Nephron (organoid): ENCODE results near the gene PWWP2B.

Experiments
- H3K27ac Mint-ChIP-seq, 3 experiments: 2 replicates each; pipeline ENCODE4 v1.8.0; 2020; ENCODE audit warnings: mixed read lengths in 3 of 3, mild to moderate bottlenecking in 2 of 3, moderate library complexity in 1 of 3
- H3K27me3 Mint-ChIP-seq: 2 replicates; pipeline ENCODE4 v1.8.0; 2021; ENCODE audit warnings: low read depth, mild to moderate bottlenecking, moderate library complexity, mixed read lengths
- H3K36me3 Mint-ChIP-seq: 2 replicates; pipeline ENCODE4 v1.8.0; 2020; ENCODE audit warnings: low read depth, mixed read lengths
- H3K4me1 Mint-ChIP-seq: 2 replicates; pipeline ENCODE4 v1.8.0; 2020; ENCODE audit warnings: mixed read lengths
- H3K4me3 Mint-ChIP-seq, 3 experiments: 2 replicates each; pipeline ENCODE4 v1.8.0; 2020; ENCODE audit warnings: mild to moderate bottlenecking in 3 of 3, mixed read lengths in 3 of 3, moderate library complexity in 2 of 3
- H3K9me3 Mint-ChIP-seq: 2 replicates; pipeline ENCODE4 v1.8.0; 2020; ENCODE audit warnings: mixed read lengths
- CTCF ChIP-seq, 3 experiments: fragments of 200-600 bp; sonication (generic); IDR thresholded peaks; one replicate each; pipeline ENCODE4 v1.5.0; 2021; ENCODE audit warnings: antibody characterized with exemption in 3 of 3; ENCODE audit not compliant: unreplicated experiment in 3 of 3

Gene PWWP2B

DNA sequence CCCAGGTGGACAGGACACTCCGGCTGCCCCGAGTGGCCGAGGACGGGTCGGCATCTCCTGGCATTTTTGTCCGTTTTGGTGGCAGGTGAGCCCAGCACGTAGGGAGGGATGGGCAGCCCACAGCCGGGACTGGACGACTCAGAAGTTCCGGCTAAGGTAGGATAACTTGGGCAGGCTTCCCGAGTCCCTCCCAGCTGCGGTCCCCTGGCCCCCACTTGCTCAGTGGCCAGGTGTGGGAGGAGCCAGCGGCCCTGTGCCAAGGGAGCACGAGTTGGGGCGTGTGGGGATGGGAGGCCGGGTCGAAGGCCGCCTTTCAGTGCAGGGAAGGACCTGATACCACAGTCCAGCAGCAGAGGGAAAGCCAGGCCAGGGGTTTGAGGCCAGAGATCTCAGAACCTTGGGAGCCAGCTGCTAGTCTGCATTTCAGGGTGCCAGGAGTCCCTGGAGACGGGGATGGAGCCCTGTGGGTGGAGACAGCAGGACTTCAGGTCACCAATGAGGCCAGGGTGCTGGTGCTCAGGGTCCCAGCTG, 58.5 kb downstream of the PWWP2B start:
- H3K27ac Mint-ChIP-seq, result no peak overlapping the region
- H3K9me3 Mint-ChIP-seq, result no peaks in the 10 kb centered on the region
- H3K4me3 Mint-ChIP-seq, result no peak overlapping the region
- H3K4me1 Mint-ChIP-seq, result no peaks in the 10 kb centered on the region
- H3K27me3 Mint-ChIP-seq, result peaks cover 18% of the 10 kb centered on the region
- H3K36me3 Mint-ChIP-seq, result no peaks in the 10 kb centered on the region
- TF ChIP-seq CTCF (IDR thresholded peaks at IDR 0.05; ENCODE audit: unreplicated experiment in 3 of 3), result no peak

DNA sequence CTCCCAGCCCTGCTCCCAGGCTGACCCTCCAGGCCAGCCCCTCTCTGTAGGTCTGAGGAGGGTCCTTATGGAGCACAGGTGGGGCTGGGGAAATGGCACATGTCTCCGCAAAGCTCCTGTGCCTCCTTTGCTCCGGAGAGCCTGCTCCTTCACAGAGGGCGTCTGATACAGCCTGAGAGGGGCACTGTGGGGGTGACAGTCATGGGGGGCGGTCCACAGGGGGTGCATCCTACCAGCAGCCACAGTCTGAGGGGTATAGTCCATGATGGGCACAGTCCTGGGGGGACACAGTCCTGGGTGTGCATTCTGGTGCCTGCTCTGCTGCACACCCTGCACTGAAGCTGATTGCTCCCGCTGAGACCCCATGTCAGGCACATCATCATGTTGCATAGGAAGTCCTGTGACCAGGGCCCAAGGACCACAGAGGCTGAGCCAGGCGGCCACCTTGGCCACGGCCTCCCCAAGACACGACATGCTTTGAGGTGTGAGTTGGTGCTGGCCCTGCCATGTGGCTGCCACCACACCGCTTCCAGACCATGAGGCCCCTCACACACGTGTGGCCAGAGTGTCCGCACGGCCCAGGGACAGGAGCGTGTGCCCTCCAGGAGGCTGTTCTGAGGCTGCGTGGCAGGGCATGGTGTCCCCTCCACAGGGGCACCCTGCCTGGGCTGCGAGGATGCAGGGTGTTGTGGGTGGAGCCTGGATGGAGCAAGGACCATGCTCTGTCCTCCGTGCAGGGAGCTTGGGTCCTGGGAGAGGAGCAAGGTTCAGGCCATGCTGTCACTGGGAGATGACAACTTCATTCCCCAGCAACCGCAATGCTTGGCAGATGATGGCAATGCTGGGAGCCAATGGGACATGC, 59.2 kb downstream of the PWWP2B start:
- peaks cover 18% of the 10 kb centered on the region for H3K27me3 Mint-ChIP-seq
- H3K4me3 Mint-ChIP-seq, result no peak overlapping the region
- H3K4me1 Mint-ChIP-seq, result no peaks in the 10 kb centered on the region
- H3K27ac Mint-ChIP-seq, result no peak overlapping the region
- TF ChIP-seq CTCF (IDR thresholded peaks at IDR 0.05; ENCODE audit: unreplicated experiment in 3 of 3), result no peak
- no peaks in the 10 kb centered on the region for H3K36me3 Mint-ChIP-seq
- no peaks in the 10 kb centered on the region for H3K9me3 Mint-ChIP-seq

DNA sequence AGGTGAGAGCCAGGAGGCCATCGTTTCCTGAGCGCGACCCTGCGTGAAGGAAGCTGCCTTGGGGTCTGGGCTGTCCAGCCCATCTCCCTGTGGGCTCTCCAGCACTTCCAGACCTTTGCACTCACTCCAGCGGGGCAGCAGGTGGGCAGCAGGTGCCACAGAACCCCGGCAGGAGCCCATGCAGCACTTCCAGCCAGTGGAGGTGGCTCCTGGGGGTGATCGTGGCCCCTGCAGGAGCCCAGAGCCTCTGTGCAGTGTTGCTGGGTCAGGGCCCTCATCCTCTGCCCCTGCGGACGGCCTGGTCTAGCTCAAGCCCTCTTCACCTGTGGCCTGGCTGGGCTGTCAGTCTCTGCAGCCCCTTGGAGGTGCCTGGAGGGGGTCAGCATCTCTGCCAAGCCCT, 59.9 kb downstream of the PWWP2B start:
- TF ChIP-seq CTCF (IDR thresholded peaks at IDR 0.05; ENCODE audit: unreplicated experiment in 3 of 3), result no peak
- no peak overlapping the region for H3K27ac Mint-ChIP-seq
- H3K36me3 Mint-ChIP-seq, result no peaks in the 10 kb centered on the region
- no peaks in the 10 kb centered on the region for H3K9me3 Mint-ChIP-seq
- no peaks in the 10 kb centered on the region for H3K4me1 Mint-ChIP-seq
- H3K27me3 Mint-ChIP-seq, result peaks cover 18% of the 10 kb centered on the region
- H3K4me3 Mint-ChIP-seq, result no peak overlapping the region

DNA sequence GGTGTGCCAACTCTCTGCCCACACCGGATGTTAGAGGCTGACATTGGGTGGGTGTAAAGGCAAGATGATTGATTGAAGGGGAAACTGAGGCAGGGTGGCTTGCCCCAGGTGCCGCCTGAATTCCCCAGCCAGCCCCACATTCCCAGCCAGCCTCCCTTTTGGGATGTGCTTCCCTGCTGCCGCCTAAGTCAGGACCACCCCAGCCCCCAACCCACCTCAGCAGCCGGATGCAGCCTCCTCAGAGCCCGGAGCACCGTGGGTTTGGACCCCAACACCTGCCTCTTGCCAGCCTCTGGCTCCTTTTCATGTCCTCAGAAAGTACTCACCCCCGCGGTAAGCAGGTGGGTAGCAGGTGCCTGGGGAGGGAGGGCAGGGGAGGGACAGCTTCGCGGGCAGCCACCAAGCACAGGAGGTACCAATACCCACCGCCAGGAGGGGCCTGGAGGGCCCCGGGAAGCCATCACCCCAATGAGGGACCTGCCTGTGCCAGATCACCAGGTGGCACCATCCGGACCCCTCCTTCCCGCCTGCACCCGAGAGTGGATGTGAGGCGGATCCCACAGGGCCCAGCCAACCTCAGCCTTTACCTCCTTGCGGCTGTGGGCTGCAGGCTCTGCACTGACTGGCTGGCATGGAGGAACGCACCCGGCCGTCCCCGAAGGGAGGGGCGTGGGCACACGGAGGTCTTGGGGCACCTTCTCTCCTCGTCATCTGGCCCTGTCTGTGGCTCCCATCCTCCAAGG, 60.5 kb downstream of the PWWP2B start:
- Mint-ChIP-seq H3K27me3 (peaks cover 18% of the 10 kb centered on the region), H3K4me1 (no peaks in the 10 kb centered on the region)
- no peak for TF ChIP-seq CTCF (IDR thresholded peaks at IDR 0.05; ENCODE audit: unreplicated experiment in 3 of 3)

DNA sequence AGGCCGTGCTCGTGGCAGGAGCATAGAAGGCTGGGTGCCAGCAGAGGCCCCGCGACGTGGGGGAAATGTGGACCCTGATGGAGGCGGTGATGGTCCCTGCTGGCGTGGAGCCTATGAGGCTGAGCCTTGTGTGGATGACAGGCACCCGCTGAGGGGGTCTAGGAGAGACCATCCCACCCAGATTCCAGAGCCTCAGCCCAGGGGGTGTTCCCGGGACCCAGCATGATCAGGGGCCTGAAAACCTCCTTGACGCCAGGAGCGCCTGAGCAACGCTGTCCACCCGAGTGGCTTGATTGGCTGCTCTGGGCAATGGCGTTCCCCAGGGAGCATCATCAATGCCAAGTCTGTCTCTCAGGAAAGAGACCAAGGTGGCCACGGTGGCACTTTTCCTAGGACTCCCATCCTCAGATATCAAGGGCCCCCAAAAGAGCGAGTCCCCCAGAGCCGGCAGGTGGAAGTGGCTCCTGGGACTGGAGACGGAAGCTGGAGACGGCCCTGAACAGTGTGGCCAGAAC, 61.1 kb downstream of the PWWP2B start:
- no peak overlapping the region for H3K4me3 Mint-ChIP-seq
- H3K27me3 Mint-ChIP-seq, result peaks cover 18% of the 10 kb centered on the region
- no peaks in the 10 kb centered on the region for H3K9me3 Mint-ChIP-seq
- no peak overlapping the region for H3K27ac Mint-ChIP-seq
- no peak for TF ChIP-seq CTCF (IDR thresholded peaks at IDR 0.05; ENCODE audit: unreplicated experiment in 3 of 3)
- no peaks in the 10 kb centered on the region for H3K4me1 Mint-ChIP-seq
- H3K36me3 Mint-ChIP-seq, result no peaks in the 10 kb centered on the region

More for the DNA sequence above, 60.5 kb downstream of the PWWP2B start:
- Mint-ChIP-seq H3K4me3 (no peak overlapping the region), H3K9me3 (no peaks in the 10 kb centered on the region), H3K27ac (no peak overlapping the region), H3K36me3 (no peaks in the 10 kb centered on the region)
